Activated CD8-positive, alpha-beta T cell treated with anti-CD3 and anti-CD28 coated beads, Interleukin-2, amount 10 ng/mL, durations not matched to agents 7 days and 5 days (primary cell): ENCODE data around the gene ZNRF1. TPM values are rescaled to one million over a fixed set of nuclear protein-coding genes. Genes with fewer than 3 reads are reported as not detected.
A peak's percentile ranks its signal among the peaks of the same experiment; 100 is the strongest.
"Not testable (repeated sequence)": the region's sequence is repeated elsewhere in the genome, so short reads cannot be mapped to it uniquely, and the experiment has no call there.

Experiments
- ATAC-seq: fragments of 150-1000 bp; cut with Tn5 transposase; one replicate; pipeline ENCODE4 v1.10.0; 2021; ENCODE audit warnings: moderate library complexity
- CTCF ChIA-PET: fragments of 350-600 bp; sonication (Branson Sonifier 250); formaldehyde crosslinking; loops from one replicate; lab custom pipeline; 2021; ENCODE audit warnings: antibody characterized with exemption; lab: Charles Lee
- POLR2A ChIA-PET: fragments of 350-600 bp; sonication (Branson Sonifier 250); formaldehyde crosslinking; loops from one replicate; lab custom pipeline; 2021; ENCODE audit warnings: antibody characterized with exemption; lab: Charles Lee
- DNase-seq: peaks from one replicate; pipeline ENCODE4 v3.0.0-alpha.2; 2020
- H3K27ac Mint-ChIP-seq: one replicate; pipeline ENCODE4 v1.8.0; 2021; ENCODE audit warnings: mild to moderate bottlenecking, mixed read lengths
- H3K27me3 Mint-ChIP-seq: one replicate; pipeline ENCODE4 v1.8.0; 2021; ENCODE audit warnings: low read depth, mixed read lengths
- H3K36me3 Mint-ChIP-seq: one replicate; pipeline ENCODE4 v1.8.0; 2021; ENCODE audit warnings: low read depth, mixed read lengths
- H3K4me1 Mint-ChIP-seq: one replicate; pipeline ENCODE4 v1.8.0; 2021; ENCODE audit warnings: low read depth, mixed read lengths
- H3K4me3 Mint-ChIP-seq: one replicate; pipeline ENCODE4 v1.8.0; 2021; ENCODE audit warnings: mild to moderate bottlenecking, mixed read lengths
- H3K9me3 Mint-ChIP-seq: one replicate; pipeline ENCODE4 v1.8.0; 2022; ENCODE audit warnings: mixed read lengths; ENCODE audit not compliant: insufficient read depth
- total RNA-seq, 2 experiments: library from RNA; stranded (reverse); gene quantifications; one replicate each; pipeline ENCODE4 v1.2.3, GENCODE V29; 2021

Gene ZNRF1
- total RNA-seq, 2 experiments from 2014 or later: 8.5 to 11.1 TPM

GRCh38 chr16:74987027-74987681 lies 11.7 kb upstream of the ZNRF1 start:
- ChIA-PET CTCF (interaction anchor here (2.7 to 3.0 kb wide), 2 partner anchors 11 to 124 kb away, joined by 10 to 13 read pairs; partner anchors contain the start of gene ZNRF1), POLR2A (interaction anchor here (0.6 to 1.1 kb wide), 2 partner anchors 119 to 411 kb away, joined by 3 read pairs; no protein-coding TSS in a partner anchor)
- ATAC-seq (no peak), DNase-seq (no peak)
- no peak overlapping the region for H3K4me3 Mint-ChIP-seq
- H3K27me3 Mint-ChIP-seq: peaks cover 6% of the 10 kb centered on the region
- H3K36me3 Mint-ChIP-seq: no peaks in the 10 kb centered on the region
- peaks cover 21% of the 10 kb centered on the region for H3K4me1 Mint-ChIP-seq
- H3K9me3 Mint-ChIP-seq: no peaks in the 10 kb centered on the region
- no peak overlapping the region for H3K27ac Mint-ChIP-seq

- POLR2A ChIA-PET, DNase-seq, H3K4me3 Mint-ChIP-seq, H3K36me3 Mint-ChIP-seq, CTCF ChIA-PET, ATAC-seq, H3K27ac Mint-ChIP-seq, H3K9me3 Mint-ChIP-seq, H3K27me3 Mint-ChIP-seq, H3K4me1 Mint-ChIP-seq: not testable (repeated sequence)
Observed at GRCh38 chr16:74989864-74990263, 9.0 kb upstream of the ZNRF1 start.

- Mint-ChIP-seq H3K9me3 (no peaks in the 10 kb centered on the region), H3K4me3 (no peak overlapping the region), H3K27ac (no peak overlapping the region), H3K36me3 (no peaks in the 10 kb centered on the region), H3K27me3 (peaks cover 10% of the 10 kb centered on the region), H3K4me1 (no peaks in the 10 kb centered on the region)
- ATAC-seq: no peak
- POLR2A ChIA-PET: interaction anchor here (0.7 kb wide), 1 partner anchor 416 kb away, joined by 3 read pairs; no protein-coding TSS in a partner anchor
- no peak for DNase-seq
- CTCF ChIA-PET: interaction anchor here (9.4 kb wide), 1 partner anchor 118 kb away, joined by 205 read pairs; no protein-coding TSS in a partner anchor
Observed at GRCh38 chr16:74990832-74991231, 8.0 kb upstream of the ZNRF1 start.

DNA sequence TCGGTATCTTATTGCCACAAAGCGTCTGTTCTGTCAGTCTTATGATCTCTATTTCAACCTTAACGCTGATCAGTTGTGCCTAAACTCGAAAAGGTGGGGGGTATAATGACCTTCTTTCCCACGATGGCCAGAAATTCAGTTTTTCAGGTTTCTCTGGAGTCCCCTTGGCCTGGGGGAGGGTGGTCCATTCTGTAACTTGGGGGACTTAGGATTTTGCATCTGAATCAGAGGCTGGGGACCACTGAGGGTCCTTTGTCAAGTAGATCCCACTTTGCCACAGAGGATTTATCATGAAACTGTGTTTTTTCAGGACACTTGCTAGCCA lies 7.6 kb upstream of the ZNRF1 start:
- H3K36me3 Mint-ChIP-seq: no peaks in the 10 kb centered on the region
- ATAC-seq (no peak), DNase-seq (no peak)
- H3K27me3 Mint-ChIP-seq: peaks cover 13% of the 10 kb centered on the region
- POLR2A ChIA-PET: interaction anchor here (0.7 kb wide), 1 partner anchor 416 kb away, joined by 3 read pairs; no protein-coding TSS in a partner anchor
- CTCF ChIA-PET: interaction anchor here (1.1 to 9.4 kb wide), 2 partner anchors 14 to 117 kb away, joined by 3 to 205 read pairs; no protein-coding TSS in a partner anchor
- no peak overlapping the region for H3K4me3 Mint-ChIP-seq
- H3K9me3 Mint-ChIP-seq: no peaks in the 10 kb centered on the region
- H3K4me1 Mint-ChIP-seq: no peaks in the 10 kb centered on the region
- no peak overlapping the region for H3K27ac Mint-ChIP-seq

GRCh38 chr16:74991593-74992403 lies 7.0 kb upstream of the ZNRF1 start:
- no peak for DNase-seq
- CTCF ChIA-PET: interaction anchor here (1.1 to 9.4 kb wide), 2 partner anchors 13 to 117 kb away, joined by 3 to 205 read pairs; no protein-coding TSS in a partner anchor
- Mint-ChIP-seq H3K9me3 (no peaks in the 10 kb centered on the region), H3K4me1 (no peaks in the 10 kb centered on the region), H3K27me3 (peaks cover 15% of the 10 kb centered on the region), H3K36me3 (no peaks in the 10 kb centered on the region), H3K4me3 (no peak overlapping the region), H3K27ac (no peak overlapping the region)
- no peak for ATAC-seq
- POLR2A ChIA-PET: no interaction called here

- H3K27ac Mint-ChIP-seq: no peak overlapping the region
- H3K27me3 Mint-ChIP-seq: peaks cover 22% of the 10 kb centered on the region
- peaks cover 18% of the 10 kb centered on the region for H3K4me1 Mint-ChIP-seq
- ChIA-PET POLR2A (no interaction called here), CTCF (interaction anchor here (0.9 to 9.4 kb wide), 2 partner anchors 68 to 113 kb away, joined by 4 to 205 read pairs; no protein-coding TSS in a partner anchor)
- DNase-seq (no peak), ATAC-seq (no peak)
- H3K9me3 Mint-ChIP-seq: no peaks in the 10 kb centered on the region
- no peak overlapping the region for H3K4me3 Mint-ChIP-seq
- H3K36me3 Mint-ChIP-seq: no peaks in the 10 kb centered on the region
Observed at GRCh38 chr16:74995986-74996385, 2.8 kb upstream of the ZNRF1 start.

DNA sequence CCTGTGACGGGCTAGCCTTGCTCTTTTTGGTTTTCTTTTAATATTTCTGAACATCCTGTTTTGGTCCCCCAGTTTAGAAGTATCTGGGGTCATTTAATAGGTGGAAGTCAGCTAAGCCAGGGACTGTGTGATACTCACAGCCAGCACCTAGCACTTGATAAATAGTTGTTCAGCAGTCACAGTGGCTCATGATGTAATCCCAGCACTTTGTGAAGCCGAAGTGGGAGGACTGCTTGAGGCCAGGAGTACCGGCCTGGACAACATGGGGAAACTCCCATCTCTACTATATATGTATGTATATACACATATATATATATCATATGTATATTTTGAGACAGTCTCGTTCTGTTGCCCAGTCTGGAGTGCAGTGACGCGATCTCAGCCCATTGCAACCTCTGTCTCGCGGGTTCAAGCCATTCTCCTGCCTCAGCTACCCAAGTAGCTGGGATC lies 1.8 kb upstream of the ZNRF1 start:
- DNase-seq: no peak
- no peak overlapping the region for H3K4me3 Mint-ChIP-seq
- peaks cover 23% of the 10 kb centered on the region for H3K4me1 Mint-ChIP-seq
- no peak overlapping the region for H3K27ac Mint-ChIP-seq
- H3K36me3 Mint-ChIP-seq: no peaks in the 10 kb centered on the region
- H3K27me3 Mint-ChIP-seq: peaks cover 25% of the 10 kb centered on the region
- POLR2A ChIA-PET: no interaction called here
- H3K9me3 Mint-ChIP-seq: no peaks in the 10 kb centered on the region
- CTCF ChIA-PET: interaction anchor here (9.4 kb wide), 1 partner anchor 112 kb away, joined by 205 read pairs; no protein-coding TSS in a partner anchor
- no peak for ATAC-seq

- H3K4me3 Mint-ChIP-seq: peak overlapping the region; percentile 74
- ChIA-PET CTCF (interaction anchor here (0.7 to 9.4 kb wide), 7 partner anchors 13 to 117 kb away, joined by 3 to 205 read pairs (median 5); no protein-coding TSS in a partner anchor), POLR2A (interaction anchor here (1.8 kb wide), 1 partner anchor 110 kb away, joined by 15 read pairs; no protein-coding TSS in a partner anchor)
- peak overlapping the region; percentile 46 for H3K27ac Mint-ChIP-seq
- peak; percentile 28 for DNase-seq
- no peaks in the 10 kb centered on the region for H3K9me3 Mint-ChIP-seq
- peaks cover 22% of the 10 kb centered on the region for H3K27me3 Mint-ChIP-seq
- peak; percentile 50 for ATAC-seq
- peaks cover 23% of the 10 kb centered on the region for H3K4me1 Mint-ChIP-seq
- peaks cover 6% of the 10 kb centered on the region for H3K36me3 Mint-ChIP-seq
Observed at GRCh38 chr16:74999219-74999608, 390 bp downstream of the ZNRF1 start.

GRCh38 chr16:74999609-75000480 lies 1.0 kb downstream of the ZNRF1 start:
- peaks cover 23% of the 10 kb centered on the region for H3K4me1 Mint-ChIP-seq
- peaks cover 20% of the 10 kb centered on the region for H3K27me3 Mint-ChIP-seq
- ATAC-seq (peak; percentile 37), DNase-seq (peak; percentile 73)
- peak overlapping the region; percentile 74 for H3K4me3 Mint-ChIP-seq
- peak overlapping the region; percentile 46 for H3K27ac Mint-ChIP-seq
- CTCF ChIA-PET: interaction anchor here (1.0 to 9.4 kb wide), 5 partner anchors 12 to 116 kb away, joined by 3 to 205 read pairs (median 5); no protein-coding TSS in a partner anchor
- no peaks in the 10 kb centered on the region for H3K9me3 Mint-ChIP-seq
- POLR2A ChIA-PET: interaction anchor here (0.6 to 1.8 kb wide), 2 partner anchors 110 to 432 kb away, joined by 3 to 15 read pairs; no protein-coding TSS in a partner anchor
- peaks cover 6% of the 10 kb centered on the region for H3K36me3 Mint-ChIP-seq

DNA sequence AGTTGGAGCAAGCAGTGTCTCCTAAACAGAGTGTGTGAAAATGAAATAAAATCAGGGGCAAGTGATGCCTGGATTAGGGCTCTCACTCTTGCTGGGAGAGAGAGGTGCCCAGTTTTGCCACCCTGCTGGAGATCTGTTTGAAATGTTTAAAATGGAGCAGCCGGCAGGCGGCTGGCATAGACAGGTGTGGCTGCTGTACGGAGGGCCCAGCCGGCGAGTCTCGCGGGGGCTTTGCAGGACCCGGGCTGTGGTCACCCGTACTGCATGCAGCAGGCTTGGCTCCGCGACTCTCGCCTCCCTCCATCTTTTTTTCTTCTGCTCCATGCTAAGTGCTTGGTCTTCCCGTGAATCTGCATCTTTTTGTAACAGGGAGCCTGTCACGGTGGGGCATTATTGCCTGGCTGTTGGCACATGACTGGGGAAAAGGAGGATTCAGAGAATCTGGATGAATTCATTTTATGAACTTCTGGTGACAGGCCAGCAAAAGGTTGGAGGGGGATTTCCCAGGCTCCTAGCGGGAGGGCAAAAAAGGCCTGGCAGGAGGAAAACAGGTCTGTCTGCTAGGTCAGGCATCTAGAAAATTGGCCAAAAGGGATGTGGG lies 1.8 kb downstream of the ZNRF1 start:
- no peak for ATAC-seq
- Mint-ChIP-seq H3K36me3 (peaks cover 6% of the 10 kb centered on the region), H3K4me1 (peaks cover 23% of the 10 kb centered on the region), H3K27me3 (peaks cover 20% of the 10 kb centered on the region), H3K27ac (no peak overlapping the region), H3K4me3 (peak overlapping the region; percentile 74), H3K9me3 (no peaks in the 10 kb centered on the region)
- ChIA-PET CTCF (interaction anchor here (1.0 to 9.4 kb wide), 3 partner anchors 12 to 111 kb away, joined by 6 to 205 read pairs (median 16); no protein-coding TSS in a partner anchor), POLR2A (interaction anchor here (0.6 kb wide), 1 partner anchor 431 kb away, joined by 3 read pairs; no protein-coding TSS in a partner anchor)
- DNase-seq: no peak
